SK-N-SH (cell line): ENCODE data around the gene UFM1. TPM values are rescaled to one million over a fixed set of nuclear protein-coding genes. Genes with fewer than 3 reads are reported as not detected.

Experiments
- CTCF ChIA-PET: fragments of 300-600, 350-600 bp; formaldehyde crosslinking; extraction: SDS; loops from one replicate; lab custom pipeline; 2021; lab: Yijun Ruan, JAX
- POLR2A ChIA-PET: fragments of 350-600 bp; sonication (Branson Sonifier 250); formaldehyde crosslinking; extraction: SDS; loops from one replicate; lab custom pipeline; 2020; ENCODE audit warnings: antibody characterized with exemption, inconsistent platforms; lab: Yijun Ruan, JAX
- DNase-seq: peaks from one replicate; pipeline ENCODE4 v3.0.0; 2012
- H2AFZ ChIP-seq: fragments of 200-600 bp; sonication (generic); 2 replicates; pipeline ENCODE4 v1.8.1; 2016; ENCODE audit warnings: antibody characterized with exemption, mild to moderate bottlenecking, low read depth
- H3F3A ChIP-seq: fragments of 200-600 bp; sonication (generic); replicated peaks from 2 replicates; pipeline ENCODE3; 2016; ENCODE audit warnings: antibody characterized with exemption, mild to moderate bottlenecking; ENCODE audit not compliant: insufficient read depth
- H3K27ac ChIP-seq, 2 experiments: fragments of 200-500 bp in 1 of 2; fragments of 200-600 bp in 1 of 2; sonication (Bioruptor generic) in 1 of 2; sonication (generic), shearing (Covaris generic) in 1 of 2; 2 replicates each; pipeline versions ENCODE4 v1.5.1 to v1.6.1; 2014 to 2016; ENCODE audit warnings: low read depth in 2 of 2, inconsistent platforms in 1 of 2, low read length in 1 of 2, mild to moderate bottlenecking in 1 of 2, mixed read lengths in 1 of 2
- H3K27me3 ChIP-seq: fragments of 200-600 bp; sonication (generic), shearing (Covaris generic); 2 replicates; pipeline ENCODE4 v1.6.1; 2016; ENCODE audit warnings: mixed run types; ENCODE audit not compliant: insufficient read depth
- H3K36me3 ChIP-seq, 2 experiments: fragments of 200-500 bp in 1 of 2; fragments of 200-600 bp in 1 of 2; sonication (Bioruptor generic) in 1 of 2; sonication (generic) in 1 of 2; replicated peaks in 1 of 2; 2 replicates each; pipeline versions ENCODE3 to v1.5.1; 2014 to 2016; ENCODE audit warnings: low read length in 1 of 2, mild to moderate bottlenecking in 1 of 2; ENCODE audit not compliant: insufficient read depth in 2 of 2, control insufficient read depth in 1 of 2
- H3K4me1 ChIP-seq, 2 experiments: fragments of 200-500 bp in 1 of 2; fragments of 200-600 bp in 1 of 2; sonication (Bioruptor generic) in 1 of 2; sonication (generic), shearing (Covaris generic) in 1 of 2; 2 replicates each; pipeline versions ENCODE4 v1.5.1 to v1.6.1; 2014 to 2016; ENCODE audit warnings: low read depth in 1 of 2, low read length in 1 of 2, mixed run types in 1 of 2; ENCODE audit not compliant: insufficient read depth in 2 of 2, control insufficient read depth in 1 of 2
- H3K4me2 ChIP-seq: fragments of 200-600 bp; sonication (generic), shearing (Covaris generic); 2 replicates; pipeline ENCODE4 v1.6.1; 2017; ENCODE audit warnings: mixed run types
- H3K4me3 ChIP-seq, 2 experiments: fragments of 200-500 bp in 1 of 2; fragments of 200-600 bp in 1 of 2; sonication (Bioruptor generic) in 1 of 2; sonication (generic), shearing (Covaris generic) in 1 of 2; 2 replicates each; pipeline versions ENCODE4 v1.5.1 to v1.8.1; 2014 to 2016; ENCODE audit warnings: low read depth in 2 of 2, inconsistent platforms in 1 of 2, low read length in 1 of 2, mild to moderate bottlenecking in 1 of 2, mixed read lengths in 1 of 2, moderate library complexity in 1 of 2
- H3K79me2 ChIP-seq: fragments of 200-600 bp; sonication (generic); 2 replicates; pipeline ENCODE4 v1.8.1; 2017; ENCODE audit warnings: mild to moderate bottlenecking; ENCODE audit not compliant: insufficient read depth
- H3K9ac ChIP-seq: fragments of 200-600 bp; sonication (generic); 2 replicates; pipeline ENCODE4 v1.6.1; 2017; ENCODE audit warnings: mixed run types
- H3K9me2 ChIP-seq: fragments of 200-600 bp; sonication (generic); 2 replicates; pipeline ENCODE4 v1.6.1; 2017; ENCODE audit warnings: mixed run types
- H3K9me3 ChIP-seq: fragments of 200-600 bp; sonication (generic); 2 replicates; pipeline ENCODE4 v1.6.1; 2017; ENCODE audit warnings: mixed run types, mild to moderate bottlenecking, moderate library complexity
- H4K20me1 ChIP-seq: fragments of 200-600 bp; sonication (generic); 2 replicates; pipeline ENCODE4 v1.6.1; 2017; ENCODE audit warnings: mild to moderate bottlenecking, mixed run types; ENCODE audit not compliant: insufficient read depth
- CHD2 ChIP-seq: fragments of 150-350 bp; IDR thresholded peaks from 2 replicates; pipeline ENCODE4 v1.6.1; 2018; ENCODE audit warnings: low read length; ENCODE audit not compliant: partially characterized antibody
- ELF1 ChIP-seq: IDR thresholded peaks from 2 replicates; pipeline ENCODE4 v1.4.0; 2012
- EP300 ChIP-seq, 2 experiments: IDR thresholded peaks; 2 replicates each; pipeline versions ENCODE4 v1.4.0 to v1.6.1; 2012; ENCODE audit warnings: borderline replicate concordance in 1 of 2, low read depth in 1 of 2, low read length in 1 of 2
- EZH2phosphoT487 ChIP-seq: fragments of 200-600 bp; sonication (generic); IDR thresholded peaks from 2 replicates; pipeline ENCODE4 v1.6.1; 2017; ENCODE audit warnings: low read depth, mixed run types, mild to moderate bottlenecking, antibody characterized with exemption, moderate library complexity, borderline replicate concordance
- FOSL2 ChIP-seq: IDR thresholded peaks from 2 replicates; pipeline ENCODE4 v1.4.0; 2012; ENCODE audit warnings: low read depth, mild to moderate bottlenecking, moderate library complexity, borderline replicate concordance
- FOXJ3 ChIP-seq: sonication (generic); formaldehyde crosslinking; IDR thresholded peaks from 2 replicates; pipeline ENCODE4 v1.5.1; 2020; ENCODE audit warnings: mild to moderate bottlenecking, missing genetic modification reagents
- FOXM1 ChIP-seq: IDR thresholded peaks from 2 replicates; pipeline ENCODE4 v1.4.0; 2012; ENCODE audit warnings: low read depth, mild to moderate bottlenecking
- GABPA ChIP-seq: IDR thresholded peaks from 2 replicates; pipeline ENCODE4 v1.4.0; 2012; ENCODE audit warnings: low read depth, mild to moderate bottlenecking
- GATA2 ChIP-seq: sonication (generic); formaldehyde crosslinking; IDR thresholded peaks from 2 replicates; pipeline ENCODE4 v1.5.0; 2020; ENCODE audit warnings: mild to moderate bottlenecking, missing genetic modification reagents
- MXI1 ChIP-seq: IDR thresholded peaks from 2 replicates; pipeline ENCODE4 v1.6.1; 2012; ENCODE audit warnings: mild to moderate bottlenecking, low read depth, low read length, improper control_type of control experiment
- NFIC ChIP-seq: IDR thresholded peaks from 2 replicates; pipeline ENCODE4 v1.4.0; 2012; ENCODE audit warnings: borderline replicate concordance
- POLR2AphosphoS5 ChIP-seq: IDR thresholded peaks from 2 replicates; pipeline ENCODE4 v1.6.1; 2012; ENCODE audit warnings: low read depth, low read length
- RAD21 ChIP-seq: IDR thresholded peaks from 2 replicates; pipeline ENCODE4 v1.6.1; 2012; ENCODE audit warnings: mild to moderate bottlenecking, low read length
- RCOR1 ChIP-seq: fragments of 150-350 bp; IDR thresholded peaks from 2 replicates; pipeline ENCODE4 v1.6.1; 2017; ENCODE audit warnings: antibody characterized with exemption, low read length
- RFX5 ChIP-seq: IDR thresholded peaks from 2 replicates; pipeline ENCODE4 v1.6.1; 2012; ENCODE audit warnings: mild to moderate bottlenecking, improper control_type of control experiment, low read length
- RXRA ChIP-seq: IDR thresholded peaks from 2 replicates; pipeline ENCODE4 v1.4.0; 2012; ENCODE audit warnings: low read depth, mild to moderate bottlenecking, borderline replicate concordance
- SIN3A ChIP-seq: IDR thresholded peaks from 2 replicates; pipeline ENCODE4 v1.6.1; 2012; ENCODE audit warnings: low read depth, mild to moderate bottlenecking, low read length, moderate library complexity, borderline replicate concordance
- TAF1 ChIP-seq: IDR thresholded peaks from 2 replicates; pipeline ENCODE4 v1.6.1; 2012; ENCODE audit warnings: low read depth, mild to moderate bottlenecking, low read length, moderate library complexity, borderline replicate concordance
- TEAD4 ChIP-seq: IDR thresholded peaks from 2 replicates; pipeline ENCODE4 v1.4.0; 2012; ENCODE audit warnings: mild to moderate bottlenecking, borderline replicate concordance; ENCODE audit not compliant: insufficient read depth
- WGBS: methylation state at CpG from one replicate; pipeline ENCODE4 v1.1.6; 2017; ENCODE audit warnings: low lambda C conversion rate; 5-methylcytosine and 5-hydroxymethylcytosine counted together
- polyA plus RNA-seq, 3 experiments: library from polyadenylated mRNA; depleted of rRNA; stranded (reverse); fragments of >200 nt; gene quantifications; 2 replicates each; pipeline ENCODE4 v1.2.3, GENCODE V29; 2012
- TF ChIP-seq, protein P1 (sequence below): fragments of 150-350 bp; IDR thresholded peaks from 2 replicates; pipeline ENCODE4 v1.6.1; 2016; ENCODE audit warnings: mild to moderate bottlenecking, low read depth, low read length
- TF ChIP-seq, protein P2 (sequence below): IDR thresholded peaks from 2 replicates; pipeline ENCODE4 v1.4.0; 2012; ENCODE audit warnings: low read depth, borderline replicate concordance
- TF ChIP-seq, protein P3 (sequence below): IDR thresholded peaks from 2 replicates; pipeline ENCODE4; 2012
- TF ChIP-seq, protein P4 (sequence below): IDR thresholded peaks from 2 replicates; pipeline ENCODE4 v1.4.0; 2012; ENCODE audit warnings: low read depth, borderline replicate concordance
- TF ChIP-seq, protein P5 (sequence below): fragments of 200-600 bp; sonication (generic); IDR thresholded peaks from 2 replicates; pipeline ENCODE4 v1.6.1; 2017; ENCODE audit warnings: antibody characterized with exemption, mild to moderate bottlenecking, moderate library complexity
- TF ChIP-seq, protein P6 (sequence below): IDR thresholded peaks from 2 replicates; pipeline ENCODE4 v1.4.0; 2012; ENCODE audit warnings: low read depth

The UFM1 gene
- polyA plus RNA-seq (2012; rRNA removed), result 17.0 and 23.1 TPM in 2 replicates
- polyA plus RNA-seq (2012; cell fraction: cytosol; rRNA removed), result 27.2 and 37.8 TPM in 2 replicates
- polyA plus RNA-seq (2012; cell fraction: nucleus; rRNA removed), result 12.9 and 28.0 TPM in 2 replicates

DNA sequence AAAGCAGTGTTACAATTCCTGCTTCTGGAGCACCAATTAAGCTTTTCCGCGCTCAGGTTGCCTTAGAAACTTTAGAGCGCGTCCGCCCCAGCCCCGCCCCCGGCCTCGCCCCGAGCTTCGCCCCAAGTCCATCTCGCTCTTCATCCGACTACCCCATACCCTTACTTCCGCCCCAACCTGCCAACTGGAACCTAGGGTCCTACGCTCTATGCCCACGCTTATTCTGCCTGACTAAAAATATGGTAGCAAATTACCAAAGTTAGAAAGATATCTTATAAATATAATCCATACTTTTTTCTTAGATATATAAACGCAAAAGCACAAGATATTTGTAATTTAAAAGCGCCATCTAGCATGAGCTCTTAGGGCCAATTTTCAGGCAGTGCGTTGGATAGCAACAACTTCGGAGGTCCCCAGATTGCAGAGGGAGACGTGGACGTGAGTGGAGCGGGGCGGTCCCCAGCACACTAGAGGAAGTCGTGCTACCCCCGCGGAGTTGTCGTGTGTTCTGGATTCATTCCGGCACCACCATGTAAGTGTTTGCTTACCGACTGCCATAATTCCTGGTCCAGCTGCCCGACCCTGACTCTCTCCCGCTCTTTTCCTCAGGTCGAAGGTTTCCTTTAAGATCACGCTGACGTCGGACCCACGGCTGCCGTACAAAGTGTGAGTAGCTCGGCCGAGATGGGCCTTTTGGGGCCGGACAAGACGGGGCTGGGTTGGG is at the start of gene UFM1:
UFM1 (plus strand) TSS at position 462 of the 724 bp plus-strand sequence; CDS start at position 531, 69 bp downstream.
- H4K20me1 ChIP-seq, result no peaks in the 10 kb centered on the region; the same call in 1 of the 2 replicates
- peak within 1 kb of the TSS; percentile 79 for H3K9ac ChIP-seq
- no peaks in the 10 kb centered on the region for H3K9me3 ChIP-seq
- no peaks in the 10 kb centered on the region for H3K27me3 ChIP-seq
- ChIA-PET POLR2A (no interaction called here), CTCF (interaction anchor here (0.6 to 1.5 kb wide), 3 partner anchors 13 to 1593 kb away, joined by 3 to 5 read pairs (median 3); no protein-coding TSS in a partner anchor)
- WGBS, result 2% methylated on average over 25 of the region's 41 CpGs
- peak within 1 kb of the TSS; percentile 83 to 85 for H3K27ac ChIP-seq
- peaks cover 6 to 10% of the 10 kb centered on the region in 2 experiments; a peak in 2 of 4 replicates for H3K4me1 ChIP-seq
- peaks cover 25 to 30% of the 10 kb centered on the region in 2 experiments for H3K36me3 ChIP-seq
- DNase-seq, result peak; percentile 83
- peak within 1 kb of the TSS; percentile 75 for H3K4me2 ChIP-seq
- peak within 1 kb of the TSS; percentile 85 to 99 for H3K4me3 ChIP-seq
- H3K9me2 ChIP-seq, result no peaks in the 10 kb centered on the region
- peaks cover 42% of the 10 kb centered on the region for H3K79me2 ChIP-seq
- peak within 1 kb of the TSS; percentile 88 for H2AFZ ChIP-seq
- no peaks in the 10 kb centered on the region for H3F3A ChIP-seq
- TF ChIP-seq EP300 (IDR thresholded peaks at IDR 0.05; ENCODE audit: borderline replicate concordance in 1 of 2, low read depth in 1 of 2, low read length in 1 of 2), result no peak
- TF ChIP-seq ELF1, result peak; percentile 82
- TF ChIP-seq TAF1, result 0 out of 2 replicates have a peak, but pooled peaks have one; percentile 36
- peak; percentile 62 for TF ChIP-seq GABPA
- TF ChIP-seq, protein P1, sequence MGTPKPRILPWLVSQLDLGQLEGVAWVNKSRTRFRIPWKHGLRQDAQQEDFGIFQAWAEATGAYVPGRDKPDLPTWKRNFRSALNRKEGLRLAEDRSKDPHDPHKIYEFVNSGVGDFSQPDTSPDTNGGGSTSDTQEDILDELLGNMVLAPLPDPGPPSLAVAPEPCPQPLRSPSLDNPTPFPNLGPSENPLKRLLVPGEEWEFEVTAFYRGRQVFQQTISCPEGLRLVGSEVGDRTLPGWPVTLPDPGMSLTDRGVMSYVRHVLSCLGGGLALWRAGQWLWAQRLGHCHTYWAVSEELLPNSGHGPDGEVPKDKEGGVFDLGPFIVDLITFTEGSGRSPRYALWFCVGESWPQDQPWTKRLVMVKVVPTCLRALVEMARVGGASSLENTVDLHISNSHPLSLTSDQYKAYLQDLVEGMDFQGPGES, result no peak
- no peak; the same call in 1 of the 2 replicates for TF ChIP-seq RAD21
- TF ChIP-seq CHD2, result no peak
- TF ChIP-seq SIN3A, result 0 out of 2 replicates have a peak, but pooled peaks have one; percentile 35
- TF ChIP-seq FOSL2, result no peak
- no peak for TF ChIP-seq RCOR1
- 0 out of 2 replicates have a peak, but pooled peaks have one; percentile 25 for TF ChIP-seq NFIC
- TF ChIP-seq, protein P2, sequence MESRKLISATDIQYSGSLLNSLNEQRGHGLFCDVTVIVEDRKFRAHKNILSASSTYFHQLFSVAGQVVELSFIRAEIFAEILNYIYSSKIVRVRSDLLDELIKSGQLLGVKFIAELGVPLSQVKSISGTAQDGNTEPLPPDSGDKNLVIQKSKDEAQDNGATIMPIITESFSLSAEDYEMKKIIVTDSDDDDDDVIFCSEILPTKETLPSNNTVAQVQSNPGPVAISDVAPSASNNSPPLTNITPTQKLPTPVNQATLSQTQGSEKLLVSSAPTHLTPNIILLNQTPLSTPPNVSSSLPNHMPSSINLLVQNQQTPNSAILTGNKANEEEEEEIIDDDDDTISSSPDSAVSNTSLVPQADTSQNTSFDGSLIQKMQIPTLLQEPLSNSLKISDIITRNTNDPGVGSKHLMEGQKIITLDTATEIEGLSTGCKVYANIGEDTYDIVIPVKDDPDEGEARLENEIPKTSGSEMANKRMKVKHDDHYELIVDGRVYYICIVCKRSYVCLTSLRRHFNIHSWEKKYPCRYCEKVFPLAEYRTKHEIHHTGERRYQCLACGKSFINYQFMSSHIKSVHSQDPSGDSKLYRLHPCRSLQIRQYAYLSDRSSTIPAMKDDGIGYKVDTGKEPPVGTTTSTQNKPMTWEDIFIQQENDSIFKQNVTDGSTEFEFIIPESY, result no peak
- TF ChIP-seq GATA2 (CRISPR knock-in tag), result no peak
- peak; percentile 48; the same call in 1 of the 2 replicates for TF ChIP-seq POLR2AphosphoS5
- no peak for TF ChIP-seq FOXJ3 (CRISPR knock-in tag)
- TF ChIP-seq RXRA, result no peak
- TF ChIP-seq, protein P3, sequence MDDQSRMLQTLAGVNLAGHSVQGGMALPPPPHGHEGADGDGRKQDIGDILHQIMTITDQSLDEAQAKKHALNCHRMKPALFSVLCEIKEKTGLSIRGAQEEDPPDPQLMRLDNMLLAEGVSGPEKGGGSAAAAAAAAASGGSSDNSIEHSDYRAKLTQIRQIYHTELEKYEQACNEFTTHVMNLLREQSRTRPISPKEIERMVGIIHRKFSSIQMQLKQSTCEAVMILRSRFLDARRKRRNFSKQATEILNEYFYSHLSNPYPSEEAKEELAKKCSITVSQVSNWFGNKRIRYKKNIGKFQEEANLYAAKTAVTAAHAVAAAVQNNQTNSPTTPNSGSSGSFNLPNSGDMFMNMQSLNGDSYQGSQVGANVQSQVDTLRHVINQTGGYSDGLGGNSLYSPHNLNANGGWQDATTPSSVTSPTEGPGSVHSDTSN, result no peak
- no peak for TF ChIP-seq TEAD4
- TF ChIP-seq EZH2phosphoT487, result no peak
- TF ChIP-seq, protein P4, sequence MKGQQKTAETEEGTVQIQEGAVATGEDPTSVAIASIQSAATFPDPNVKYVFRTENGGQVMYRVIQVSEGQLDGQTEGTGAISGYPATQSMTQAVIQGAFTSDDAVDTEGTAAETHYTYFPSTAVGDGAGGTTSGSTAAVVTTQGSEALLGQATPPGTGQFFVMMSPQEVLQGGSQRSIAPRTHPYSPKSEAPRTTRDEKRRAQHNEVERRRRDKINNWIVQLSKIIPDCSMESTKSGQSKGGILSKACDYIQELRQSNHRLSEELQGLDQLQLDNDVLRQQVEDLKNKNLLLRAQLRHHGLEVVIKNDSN, result no peak
- TF ChIP-seq MXI1, result peak; percentile 96
- TF ChIP-seq, protein P5, sequence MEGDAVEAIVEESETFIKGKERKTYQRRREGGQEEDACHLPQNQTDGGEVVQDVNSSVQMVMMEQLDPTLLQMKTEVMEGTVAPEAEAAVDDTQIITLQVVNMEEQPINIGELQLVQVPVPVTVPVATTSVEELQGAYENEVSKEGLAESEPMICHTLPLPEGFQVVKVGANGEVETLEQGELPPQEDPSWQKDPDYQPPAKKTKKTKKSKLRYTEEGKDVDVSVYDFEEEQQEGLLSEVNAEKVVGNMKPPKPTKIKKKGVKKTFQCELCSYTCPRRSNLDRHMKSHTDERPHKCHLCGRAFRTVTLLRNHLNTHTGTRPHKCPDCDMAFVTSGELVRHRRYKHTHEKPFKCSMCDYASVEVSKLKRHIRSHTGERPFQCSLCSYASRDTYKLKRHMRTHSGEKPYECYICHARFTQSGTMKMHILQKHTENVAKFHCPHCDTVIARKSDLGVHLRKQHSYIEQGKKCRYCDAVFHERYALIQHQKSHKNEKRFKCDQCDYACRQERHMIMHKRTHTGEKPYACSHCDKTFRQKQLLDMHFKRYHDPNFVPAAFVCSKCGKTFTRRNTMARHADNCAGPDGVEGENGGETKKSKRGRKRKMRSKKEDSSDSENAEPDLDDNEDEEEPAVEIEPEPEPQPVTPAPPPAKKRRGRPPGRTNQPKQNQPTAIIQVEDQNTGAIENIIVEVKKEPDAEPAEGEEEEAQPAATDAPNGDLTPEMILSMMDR, result no peak
- TF ChIP-seq, protein P6, sequence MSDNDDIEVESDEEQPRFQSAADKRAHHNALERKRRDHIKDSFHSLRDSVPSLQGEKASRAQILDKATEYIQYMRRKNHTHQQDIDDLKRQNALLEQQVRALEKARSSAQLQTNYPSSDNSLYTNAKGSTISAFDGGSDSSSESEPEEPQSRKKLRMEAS, result peak; percentile 62; the same call in 1 of the 2 replicates
- TF ChIP-seq RFX5, result no peak
- no peak for TF ChIP-seq FOXM1
